Osteocyte (in vitro differentiated cells): ENCODE results near the gene AMPD3. TPM values are rescaled to one million over a fixed set of nuclear protein-coding genes. Genes with fewer than 3 reads are reported as not detected.

Experiments
- DNase-seq: peaks from one replicate; pipeline ENCODE4 v3.0.0; 2021; ENCODE audit warnings: mixed read lengths; ENCODE audit not compliant: unreplicated experiment; ENCODE audit errors: extremely low spot score
- H3K27ac Mint-ChIP-seq: one replicate; pipeline ENCODE4 v1.8.0; 2021; ENCODE audit warnings: mild to moderate bottlenecking, mixed read lengths; ENCODE audit not compliant: unreplicated experiment
- H3K27me3 Mint-ChIP-seq: one replicate; pipeline ENCODE4 v1.8.0; 2021; ENCODE audit warnings: mixed read lengths; ENCODE audit not compliant: unreplicated experiment
- H3K36me3 Mint-ChIP-seq: one replicate; pipeline ENCODE4 v1.8.0; 2021; ENCODE audit warnings: mixed read lengths; ENCODE audit not compliant: unreplicated experiment
- H3K4me1 Mint-ChIP-seq: one replicate; pipeline ENCODE4 v1.8.0; 2021; ENCODE audit warnings: mixed read lengths; ENCODE audit not compliant: unreplicated experiment
- H3K4me3 Mint-ChIP-seq: one replicate; pipeline ENCODE4 v1.8.0; 2021; ENCODE audit warnings: mild to moderate bottlenecking, moderate library complexity, mixed read lengths; ENCODE audit not compliant: unreplicated experiment
- H3K9me3 Mint-ChIP-seq: one replicate; pipeline ENCODE4 v1.8.0; 2021; ENCODE audit warnings: mixed read lengths; ENCODE audit not compliant: unreplicated experiment
- total RNA-seq: library from RNA; stranded (reverse); gene quantifications from 2 replicates; pipeline ENCODE4 v1.2.1, GENCODE V29; 2021
- TF ChIP-seq, protein P1 (sequence below): fragments of 200-600 bp; sonication (generic); IDR thresholded peaks from 2 replicates; pipeline ENCODE4 v1.5.0; 2021; ENCODE audit warnings: antibody characterized with exemption, mild to moderate bottlenecking, moderate library complexity

AMPD3 gene
- total RNA-seq, 1 donor from 2014 or later, result 5.3 TPM

GRCh38 chr11:10480026-10480425 is 25.0 kb downstream of the AMPD3 start:
- no peak for DNase-seq
- TF ChIP-seq, protein P1, sequence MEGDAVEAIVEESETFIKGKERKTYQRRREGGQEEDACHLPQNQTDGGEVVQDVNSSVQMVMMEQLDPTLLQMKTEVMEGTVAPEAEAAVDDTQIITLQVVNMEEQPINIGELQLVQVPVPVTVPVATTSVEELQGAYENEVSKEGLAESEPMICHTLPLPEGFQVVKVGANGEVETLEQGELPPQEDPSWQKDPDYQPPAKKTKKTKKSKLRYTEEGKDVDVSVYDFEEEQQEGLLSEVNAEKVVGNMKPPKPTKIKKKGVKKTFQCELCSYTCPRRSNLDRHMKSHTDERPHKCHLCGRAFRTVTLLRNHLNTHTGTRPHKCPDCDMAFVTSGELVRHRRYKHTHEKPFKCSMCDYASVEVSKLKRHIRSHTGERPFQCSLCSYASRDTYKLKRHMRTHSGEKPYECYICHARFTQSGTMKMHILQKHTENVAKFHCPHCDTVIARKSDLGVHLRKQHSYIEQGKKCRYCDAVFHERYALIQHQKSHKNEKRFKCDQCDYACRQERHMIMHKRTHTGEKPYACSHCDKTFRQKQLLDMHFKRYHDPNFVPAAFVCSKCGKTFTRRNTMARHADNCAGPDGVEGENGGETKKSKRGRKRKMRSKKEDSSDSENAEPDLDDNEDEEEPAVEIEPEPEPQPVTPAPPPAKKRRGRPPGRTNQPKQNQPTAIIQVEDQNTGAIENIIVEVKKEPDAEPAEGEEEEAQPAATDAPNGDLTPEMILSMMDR, result no peak
- Mint-ChIP-seq H3K4me3 (no peak overlapping the region), H3K36me3 (peaks cover 2% of the 10 kb centered on the region), H3K9me3 (no peaks in the 10 kb centered on the region), H3K27ac (no peak overlapping the region), H3K27me3 (no peaks in the 10 kb centered on the region), H3K4me1 (no peaks in the 10 kb centered on the region)

- H3K27ac Mint-ChIP-seq, result no peak overlapping the region
- no peaks in the 10 kb centered on the region for H3K4me1 Mint-ChIP-seq
- H3K9me3 Mint-ChIP-seq, result no peaks in the 10 kb centered on the region
- DNase-seq, result no peak
- no peak overlapping the region for H3K4me3 Mint-ChIP-seq
- TF ChIP-seq, protein P1, result no peak
- peaks cover 2% of the 10 kb centered on the region for H3K36me3 Mint-ChIP-seq
- no peaks in the 10 kb centered on the region for H3K27me3 Mint-ChIP-seq
Observed at GRCh38 chr11:10480760-10481159, 25.7 kb downstream of the AMPD3 start.

- TF ChIP-seq, protein P1, result no peak
- no peak for DNase-seq
- H3K4me3 Mint-ChIP-seq, result no peak overlapping the region
- no peaks in the 10 kb centered on the region for H3K27me3 Mint-ChIP-seq
- H3K9me3 Mint-ChIP-seq, result no peaks in the 10 kb centered on the region
- H3K27ac Mint-ChIP-seq, result no peak overlapping the region
- no peaks in the 10 kb centered on the region for H3K4me1 Mint-ChIP-seq
- H3K36me3 Mint-ChIP-seq, result peaks cover 2% of the 10 kb centered on the region
Observed at GRCh38 chr11:10481560-10482349, 26.7 kb downstream of the AMPD3 start.

- DNase-seq, result no peak
- Mint-ChIP-seq H3K4me3 (no peak overlapping the region), H3K27me3 (no peaks in the 10 kb centered on the region), H3K27ac (no peak overlapping the region), H3K9me3 (no peaks in the 10 kb centered on the region), H3K36me3 (peaks cover 2% of the 10 kb centered on the region), H3K4me1 (peaks cover 3% of the 10 kb centered on the region)
- TF ChIP-seq, protein P1, result no peak
Observed at GRCh38 chr11:10483174-10483573, 28.1 kb downstream of the AMPD3 start.

- Mint-ChIP-seq H3K4me3 (no peak overlapping the region), H3K9me3 (no peaks in the 10 kb centered on the region), H3K27ac (no peak overlapping the region), H3K27me3 (no peaks in the 10 kb centered on the region), H3K36me3 (no peaks in the 10 kb centered on the region), H3K4me1 (peaks cover 6% of the 10 kb centered on the region)
- no peak for DNase-seq
- TF ChIP-seq, protein P1, result no peak
Observed at GRCh38 chr11:10483584-10483983, 28.5 kb downstream of the AMPD3 start.
